Neutrophil (primary cell): ENCODE measurements around the gene CELA1.
"Not testable (repeated sequence)": the region's sequence is repeated elsewhere in the genome, so short reads cannot be mapped to it uniquely, and the experiment has no call there.

Source experiments
- H3K27ac ChIP-seq: fragments of 200-600 bp; sonication (generic); 2 replicates; pipeline ENCODE4 v1.5.1; 2016; ENCODE audit warnings: mild to moderate bottlenecking, moderate library complexity
- H3K27me3 ChIP-seq: fragments of 200-600 bp; sonication (generic); 2 replicates; pipeline ENCODE4 v1.6.0; 2016; ENCODE audit warnings: mild to moderate bottlenecking
- H3K36me3 ChIP-seq: fragments of 200-600 bp; sonication (generic); 2 replicates; pipeline ENCODE4 v1.5.1; 2017
- H3K4me1 ChIP-seq, 2 experiments: fragments of 200-600 bp in 1 of 2; sonication (generic) in 1 of 2; 1 replicate in 1 of 2; 2 replicates in 1 of 2; pipeline versions ENCODE4 v1.5.1 to v1.6.1; 2013 to 2016; ENCODE audit warnings: low read depth in 1 of 2, low read length in 1 of 2, mild to moderate bottlenecking in 1 of 2, moderate library complexity in 1 of 2; ENCODE audit not compliant: control insufficient read depth in 1 of 2, insufficient read depth in 1 of 2
- H3K4me3 ChIP-seq, 2 experiments: fragments of 200-600 bp in 1 of 2; sonication (generic) in 1 of 2; 1 replicate in 1 of 2; 2 replicates in 1 of 2; pipeline ENCODE4 v1.5.1; 2013 to 2016; ENCODE audit warnings: low read depth in 1 of 2, low read length in 1 of 2, mild to moderate bottlenecking in 1 of 2, moderate library complexity in 1 of 2
- H3K9me3 ChIP-seq: fragments of 200-600 bp; sonication (generic); 2 replicates; pipeline ENCODE4 v1.5.1; 2016
- CTCF ChIP-seq: fragments of 200-600 bp; sonication (generic); IDR thresholded peaks from 2 replicates; pipeline ENCODE4 v1.5.1; 2016; ENCODE audit warnings: antibody characterized with exemption

Gene CELA1

GRCh38 chr12:51342416-51342815, 4.1 kb downstream of the CELA1 start:
- no peak overlapping the region for H3K4me3 ChIP-seq
- H3K4me1 ChIP-seq, result peaks cover 6 to 9% of the 10 kb centered on the region in 2 experiments
- no peaks in the 10 kb centered on the region for H3K27me3 ChIP-seq
- TF ChIP-seq CTCF, result no peak
- H3K36me3 ChIP-seq, result no peaks in the 10 kb centered on the region
- H3K9me3 ChIP-seq, result no peaks in the 10 kb centered on the region
- H3K27ac ChIP-seq, result no peak overlapping the region

- Histone ChIP-seq H3K9me3 (no peaks in the 10 kb centered on the region), H3K27me3 (no peaks in the 10 kb centered on the region), H3K36me3 (no peaks in the 10 kb centered on the region), H3K4me1 (peaks cover 14 to 17% of the 10 kb centered on the region in 2 experiments), H3K27ac (peak overlapping the region; percentile 60), H3K4me3 (peak overlapping the region; percentile 30 to 42)
- TF ChIP-seq CTCF, result peak; percentile 97
Measured at GRCh38 chr12:51341251-51342007, 5.0 kb downstream of the CELA1 start.

- TF ChIP-seq CTCF, result no peak
Measured at GRCh38 chr12:51339750-51340149, 6.7 kb downstream of the CELA1 start.

GRCh38 chr12:51337336-51337735, 9.1 kb downstream of the CELA1 start:
- H3K27me3 ChIP-seq, H3K36me3 ChIP-seq, H3K9me3 ChIP-seq, H3K4me3 ChIP-seq: not testable (repeated sequence)
- Histone ChIP-seq H3K27ac (peak overlapping the region; percentile 75), H3K4me1 (peaks cover 34 to 36% of the 10 kb centered on the region in 2 experiments)

More at GRCh38 chr12:51339750-51340149, 6.7 kb downstream of the CELA1 start:
- no peaks in the 10 kb centered on the region for H3K36me3 ChIP-seq
- H3K4me1 ChIP-seq, result peaks cover 31 to 34% of the 10 kb centered on the region in 2 experiments
- no peaks in the 10 kb centered on the region for H3K9me3 ChIP-seq
- no peak overlapping the region for H3K4me3 ChIP-seq
- no peak overlapping the region for H3K27ac ChIP-seq
- no peaks in the 10 kb centered on the region for H3K27me3 ChIP-seq

GRCh38 chr12:51335931-51336330, 10.5 kb downstream of the CELA1 start:
- peak overlapping the region; percentile 75 for H3K27ac ChIP-seq
- no peaks in the 10 kb centered on the region for H3K36me3 ChIP-seq
- peaks cover 28% of the 10 kb centered on the region in 2 experiments for H3K4me1 ChIP-seq
- no peaks in the 10 kb centered on the region for H3K27me3 ChIP-seq
- peak overlapping the region; percentile 27 to 28 for H3K4me3 ChIP-seq
- H3K9me3 ChIP-seq, result no peaks in the 10 kb centered on the region
- TF ChIP-seq CTCF, result no peak

- no peaks in the 10 kb centered on the region for H3K9me3 ChIP-seq
- peak overlapping the region; percentile 75 for H3K27ac ChIP-seq
- no peaks in the 10 kb centered on the region for H3K36me3 ChIP-seq
- H3K27me3 ChIP-seq, result no peaks in the 10 kb centered on the region
- H3K4me3 ChIP-seq, result no peak overlapping the region
- peaks cover 33 to 34% of the 10 kb centered on the region in 2 experiments for H3K4me1 ChIP-seq
- no peak for TF ChIP-seq CTCF
Measured at GRCh38 chr12:51334764-51335163, 11.7 kb downstream of the CELA1 start.
